ENCODE data around the gene SKIDA1.

GRCh38 chr10:21528236-21529031 is 3.0 kb upstream of the SKIDA1 start:
- no peak for TF ChIP-seq EZH2 (IDR thresholded peaks at IDR 0.05; ENCODE audit: low read length, missing control alignments)
- TF ChIP-seq CTCF (conservative IDR thresholded peaks at IDR 0.05 in 1 of 2, IDR thresholded peaks at IDR 0.05 in 1 of 2; ENCODE audit: low read depth in 1 of 2, low read length in 2 of 2): no peak
